OCI-LY7 (cell line): Measurements from ENCODE around the gene ABCA3. TPM values are rescaled to one million over a fixed set of nuclear protein-coding genes. Genes with fewer than 3 reads are reported as not detected.

Experiments
- BruUV-seq: library from RNA; stranded (reverse); fragments of 400-500 nt; replicated peaks from 2 replicates; lab custom pipeline; 2021; lab: Mats Ljungman, UMichigan
- CTCF ChIA-PET: fragments of 300-600 bp; sonication (Branson Sonifier 250); formaldehyde crosslinking; loops from one replicate; lab custom pipeline; 2022; ENCODE audit warnings: antibody characterized with exemption; ENCODE audit not compliant: unreplicated experiment; lab: Charles Lee
- POLR2A ChIA-PET: fragments of 300-600 bp; sonication (Branson Sonifier 250); formaldehyde crosslinking; loops from one replicate; lab custom pipeline; 2022; ENCODE audit warnings: antibody characterized with exemption; lab: Charles Lee
- DNase-seq: peaks from one replicate; pipeline ENCODE4 v3.0.0-alpha.2; 2015; ENCODE audit warnings: low spot score
- H2AFZ ChIP-seq: fragments of 200-600 bp; sonication (generic), shearing (Covaris generic); 2 replicates; pipeline ENCODE4 v1.6.1; 2014; ENCODE audit warnings: mild to moderate bottlenecking, antibody characterized with exemption, low read length, moderate library complexity
- H3K27ac ChIP-seq: fragments of 200-600 bp; sonication (generic); 2 replicates; pipeline ENCODE4 v1.5.1; 2014; ENCODE audit warnings: mixed run types, low read depth, mild to moderate bottlenecking, moderate library complexity, low read length, inconsistent platforms; ENCODE audit not compliant: poor library complexity, severe bottlenecking
- H3K36me3 ChIP-seq: fragments of 200-600 bp; sonication (generic); 2 replicates; pipeline ENCODE4 v1.6.1; 2014; ENCODE audit warnings: mild to moderate bottlenecking, antibody characterized with exemption, low read length, moderate library complexity, mixed read lengths; ENCODE audit not compliant: insufficient read depth
- H3K4me1 ChIP-seq: fragments of 200-600 bp; sonication (generic); 2 replicates; pipeline ENCODE4 v1.5.1; 2014; ENCODE audit warnings: mild to moderate bottlenecking, low read length; ENCODE audit not compliant: insufficient read depth, poor library complexity, severe bottlenecking
- H3K4me2 ChIP-seq: fragments of 200-600 bp; sonication (generic); 2 replicates; pipeline ENCODE4 v1.6.1; 2014; ENCODE audit warnings: mild to moderate bottlenecking, low read length
- H3K4me3 ChIP-seq: fragments of 200-600 bp; sonication (generic); 2 replicates; pipeline ENCODE4 v1.5.1; 2014; ENCODE audit warnings: mild to moderate bottlenecking, low read depth, low read length; ENCODE audit not compliant: poor library complexity, severe bottlenecking
- H3K79me2 ChIP-seq: fragments of 200-600 bp; sonication (generic); 2 replicates; pipeline ENCODE4 v1.6.1; 2016; ENCODE audit warnings: low read depth, mild to moderate bottlenecking, low read length, moderate library complexity, mixed read lengths; ENCODE audit not compliant: insufficient read depth
- H3K9me2 ChIP-seq: fragments of 200-600 bp; sonication (generic); 2 replicates; pipeline ENCODE4 v1.6.1; 2016; ENCODE audit warnings: mild to moderate bottlenecking, low read length, mixed read lengths; ENCODE audit not compliant: insufficient read depth
- H3K9me3 ChIP-seq: fragments of 200-600 bp; sonication (generic); 2 replicates; pipeline ENCODE4 v1.6.1; 2014; ENCODE audit warnings: mild to moderate bottlenecking, mixed run types, low read length, mixed read lengths
- H4K20me1 ChIP-seq: fragments of 200-600 bp; sonication (generic); 2 replicates; pipeline ENCODE4 v1.6.1; 2014; ENCODE audit warnings: mild to moderate bottlenecking, antibody characterized with exemption, low read length, moderate library complexity, mixed read lengths; ENCODE audit not compliant: insufficient read depth
- CTCF ChIP-seq: fragments of 200-600 bp; sonication (generic); conservative IDR thresholded peaks from 2 replicates; pipeline ENCODE4 v1.5.1; 2014; ENCODE audit warnings: mild to moderate bottlenecking, antibody characterized with exemption, low read length, moderate library complexity, mixed read lengths
- EZH2phosphoT487 ChIP-seq: fragments of 200-600 bp; sonication (generic); IDR thresholded peaks from 2 replicates; pipeline ENCODE4 v1.6.1; 2018; ENCODE audit warnings: low read depth, borderline replicate concordance, mild to moderate bottlenecking, mixed run types, antibody characterized with exemption, low read length, moderate library complexity, mixed read lengths
- intact Hi-C: fragments of 100-400 bp; cut with micrococcal nuclease; formaldehyde crosslinking; loops from one replicate; pipeline ENCODE4 v1.10.0; 2022; ENCODE audit not compliant: unreplicated experiment
- total RNA-seq, 2 experiments: library from RNA; depleted of rRNA in 1 of 2; stranded (reverse); fragments of >200 nt in 1 of 2; shearing (Covaris generic) in 1 of 2; gene quantifications; 2 replicates each; pipeline ENCODE4 v1.2.3, GENCODE V29; 2014 to 2022

The ABCA3 gene
- total RNA-seq, 2 experiments from 2014 or later, result 0.23 TPM; not detected in 1

DNA sequence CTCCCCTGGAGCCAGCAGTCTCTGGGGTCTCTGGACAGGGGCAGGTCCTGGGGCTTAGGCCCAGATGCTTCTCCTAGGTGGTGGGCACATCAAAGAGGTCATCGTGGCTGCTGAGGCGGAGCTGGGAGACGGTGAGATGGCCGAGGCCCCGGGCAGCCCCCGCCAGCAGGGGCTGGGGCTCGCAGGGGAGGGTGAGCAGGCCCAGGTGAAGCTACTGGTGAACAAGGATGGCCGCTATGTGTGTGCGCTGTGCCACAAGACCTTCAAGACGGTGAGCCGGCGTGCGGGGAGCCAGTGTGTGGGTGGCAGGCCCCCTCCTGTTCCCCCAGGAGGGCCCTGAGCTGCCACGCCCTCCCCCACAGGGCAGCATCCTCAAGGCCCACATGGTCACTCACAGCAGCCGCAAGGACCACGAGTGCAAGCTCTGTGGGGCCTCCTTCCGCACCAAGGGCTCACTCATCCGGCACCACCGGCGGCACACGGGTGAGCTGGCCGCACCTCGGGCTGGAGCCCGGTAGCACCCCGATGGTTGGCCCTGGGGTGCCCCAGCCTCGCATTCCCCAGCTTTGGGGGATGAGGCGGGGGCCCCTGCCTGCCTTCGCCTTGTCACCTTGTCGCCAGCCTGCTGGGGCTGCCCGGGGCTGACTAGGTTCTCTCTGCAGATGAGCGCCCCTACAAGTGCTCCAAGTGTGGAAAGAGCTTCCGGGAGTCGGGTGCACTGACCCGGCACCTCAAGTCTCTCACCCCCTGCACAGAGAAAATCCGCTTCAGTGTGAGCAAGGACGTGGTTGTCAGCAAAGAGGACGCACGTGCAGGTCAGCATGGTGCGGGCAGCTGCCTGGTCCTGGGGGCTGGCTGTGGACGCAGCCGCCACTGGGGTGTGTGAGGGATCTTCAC is 108.2 kb downstream of the ABCA3 start:
- TF ChIP-seq EZH2phosphoT487 (no peak), CTCF (no peak)

DNA sequence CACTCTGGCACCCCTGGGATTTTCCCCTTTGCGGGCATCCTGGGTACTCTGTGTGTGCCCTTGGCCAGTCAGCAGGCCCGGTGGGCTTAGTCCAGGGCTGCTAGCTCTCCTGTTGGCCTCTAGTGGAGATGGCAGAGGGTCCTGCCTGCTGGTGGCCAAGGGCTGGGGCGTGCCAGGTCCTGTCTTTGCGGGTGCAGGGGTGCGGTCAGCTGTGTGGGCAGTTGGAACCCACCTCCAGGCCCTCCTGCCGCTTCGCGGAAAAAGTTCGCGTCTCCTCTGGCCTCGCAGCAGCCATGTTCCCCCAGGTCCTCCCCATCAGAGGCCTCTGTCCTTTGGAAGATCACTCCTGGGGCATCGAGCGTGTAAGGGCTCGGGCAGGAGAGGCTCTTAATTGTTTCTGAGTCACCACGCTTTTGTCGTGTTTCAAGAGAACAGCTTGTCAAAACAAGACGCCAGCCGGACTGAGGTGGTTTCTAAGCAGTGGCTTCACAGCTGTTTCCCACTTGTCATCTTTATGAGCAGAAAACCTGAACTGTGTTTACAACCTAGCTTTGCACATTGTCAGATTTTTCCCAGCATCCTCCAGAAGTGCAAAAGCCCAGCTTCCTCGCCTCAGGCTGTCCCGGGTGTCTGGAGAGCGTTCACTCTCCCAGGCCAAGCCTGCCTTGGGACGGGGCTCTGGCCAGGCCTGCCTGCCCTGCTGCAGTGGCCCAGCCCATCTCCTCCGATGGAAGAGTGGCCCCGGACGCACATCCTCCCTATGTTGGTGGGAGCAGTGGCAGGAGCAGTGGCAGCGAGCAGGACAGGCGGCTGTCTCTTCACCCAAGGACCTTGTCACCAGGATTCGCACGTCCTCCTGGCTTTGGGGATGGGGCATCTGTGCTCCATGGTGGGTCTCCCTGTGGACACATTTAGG is 109.3 kb downstream of the ABCA3 start:
- Histone ChIP-seq H3K36me3 (peaks cover 75% of the 10 kb centered on the region), H3K27ac (no peak overlapping the region), H3K4me3 (no peak overlapping the region), H2AFZ (no peak overlapping the region), H3K79me2 (peaks cover 5% of the 10 kb centered on the region; the same call in 1 of the 2 replicates), H3K9me3 (no peaks in the 10 kb centered on the region), H3K9me2 (no peaks in the 10 kb centered on the region), H4K20me1 (no peaks in the 10 kb centered on the region), H3K4me2 (no peak overlapping the region), H3K4me1 (no peaks in the 10 kb centered on the region)
- POLR2A ChIA-PET, result no interaction called here
- no peak for DNase-seq
- CTCF ChIA-PET, result interaction anchor here (0.5 kb wide), 1 partner anchor 175 kb away, joined by 3 read pairs; no protein-coding TSS in a partner anchor
- TF ChIP-seq CTCF, result no peak
- no peak for TF ChIP-seq EZH2phosphoT487
- no TSS peak for BruUV-seq
- intact Hi-C loops, result no loop called here

More for the DNA sequence above, 108.2 kb downstream of the ABCA3 start:
- no peaks in the 10 kb centered on the region for H3K9me2 ChIP-seq
- H3K4me3 ChIP-seq, result no peak overlapping the region
- DNase-seq, result no peak
- no peaks in the 10 kb centered on the region for H3K4me1 ChIP-seq
- H4K20me1 ChIP-seq, result no peaks in the 10 kb centered on the region
- POLR2A ChIA-PET, result no interaction called here
- CTCF ChIA-PET, result no interaction called here
- H2AFZ ChIP-seq, result no peak overlapping the region
- BruUV-seq, result no TSS peak
- H3K27ac ChIP-seq, result no peak overlapping the region
- H3K9me3 ChIP-seq, result no peaks in the 10 kb centered on the region
- no peaks in the 10 kb centered on the region for H3K79me2 ChIP-seq
- intact Hi-C loops, result no loop called here
- no peak overlapping the region for H3K4me2 ChIP-seq
- peaks cover 76% of the 10 kb centered on the region for H3K36me3 ChIP-seq
